Stomach (tissue), 9 donors: ENCODE measurements around the gene CRACDL. TPM values are rescaled to one million over a fixed set of nuclear protein-coding genes. Genes with fewer than 3 reads are reported as not detected.

Source experiments
- DNase-seq, 2 donors: peaks; one replicate each; pipeline versions ENCODE4 v3.0.0 to v3.0.0-alpha.2; 2013 to 2019
- H3K27ac ChIP-seq, 5 donors: fragments of 200-600 bp in 4 of 5; sonication (generic) in 4 of 5; one replicate each; pipeline ENCODE4 v1.5.1; 2013 to 2019; ENCODE audit warnings: mild to moderate bottlenecking in 1 of 5, moderate library complexity in 1 of 5
- H3K27me3 ChIP-seq, 3 donors: fragments of 200-600 bp; sonication (generic); one replicate each; pipeline ENCODE4 v1.5.1; 2017 to 2019; ENCODE audit warnings: mixed run types in 1 of 3
- H3K36me3 ChIP-seq, 4 donors: fragments of 200-600 bp; sonication (generic); 1 replicate in 3 of 4; 2 replicates in 1 of 4; pipeline ENCODE4 v1.5.1; 2016 to 2019
- H3K4me1 ChIP-seq, 4 donors: fragments of 200-600 bp; sonication (generic); one replicate each; pipeline ENCODE4 v1.5.1; 2016 to 2019
- H3K4me3 ChIP-seq, 4 donors: fragments of 200-600 bp; sonication (generic) in 3 of 4; one replicate each; pipeline ENCODE4 v1.5.1; 2016 to 2019; ENCODE audit warnings: mild to moderate bottlenecking in 1 of 4
- H3K9me3 ChIP-seq, 4 donors: fragments of 200-600 bp; sonication (generic); one replicate each; pipeline ENCODE4 v1.5.1; 2016 to 2019
- EP300 ChIP-seq: sonication (generic); formaldehyde crosslinking; IDR thresholded peaks from one replicate; pipeline ENCODE4 v1.6.1; 2017; ENCODE audit warnings: antibody characterized with exemption
- POLR2A ChIP-seq, 4 donors: fragments of 450-650 bp; IDR thresholded peaks; one replicate each; pipeline ENCODE4 v1.6.1; 2016; ENCODE audit warnings: antibody characterized with exemption in 4 of 4, control low read depth in 2 of 4, mild to moderate bottlenecking in 1 of 4, moderate library complexity in 1 of 4
- POLR2AphosphoS5 ChIP-seq, 3 donors: sonication (generic); formaldehyde crosslinking; IDR thresholded peaks; one replicate each; pipeline ENCODE4 v1.6.1; 2016; ENCODE audit warnings: antibody characterized with exemption in 3 of 3
- WGBS, 5 donors: extraction: QIAGEN DNeasy Blood & Tissue Kit in 3 of 5; methylation state at CpG; one replicate each; pipeline versions ENCODE4 v1.1.5 to v1.1.7; 2013 to 2018; 5-methylcytosine and 5-hydroxymethylcytosine counted together
- intact Hi-C: fragments of 100-400 bp; cut with DNase I; formaldehyde crosslinking; loops from one replicate; pipeline ENCODE4 v1.15.1; 2023; ENCODE audit warnings: low total_unique reads
- polyA plus RNA-seq, 3 donors: library from polyadenylated mRNA; stranded (reverse); fragments of 200-250 nt; gene quantifications; one replicate each; pipeline ENCODE4 v1.2.3, GENCODE V29; 2013
- total RNA-seq, 5 donors: library from RNA; depleted of rRNA; stranded (reverse); fragments of >200 nt; gene quantifications; one replicate each; pipeline versions ENCODE4 v1.1.0 to v1.2.3, GENCODE V29; 2014 to 2016
- TF ChIP-seq, protein P1 (sequence below), 7 experiments: fragments of 450-650 bp in 4 of 7; fragments of 200-600 bp in 3 of 7; sonication (generic) in 3 of 7; IDR thresholded peaks; one replicate each; pipeline ENCODE4 v1.5.1; 2016 to 2019; ENCODE audit warnings: antibody characterized with exemption in 7 of 7, control low read depth in 2 of 7, mild to moderate bottlenecking in 1 of 7
- donor health status: healthy with polysubstance abuse.
- donor health status: Bipolar disorder and iron deficiency.
- donor health status: healthy.

CRACDL gene
- total and polyA plus RNA-seq, 8 donors = 5.4 to 205 (median 7.8) TPM

DNA sequence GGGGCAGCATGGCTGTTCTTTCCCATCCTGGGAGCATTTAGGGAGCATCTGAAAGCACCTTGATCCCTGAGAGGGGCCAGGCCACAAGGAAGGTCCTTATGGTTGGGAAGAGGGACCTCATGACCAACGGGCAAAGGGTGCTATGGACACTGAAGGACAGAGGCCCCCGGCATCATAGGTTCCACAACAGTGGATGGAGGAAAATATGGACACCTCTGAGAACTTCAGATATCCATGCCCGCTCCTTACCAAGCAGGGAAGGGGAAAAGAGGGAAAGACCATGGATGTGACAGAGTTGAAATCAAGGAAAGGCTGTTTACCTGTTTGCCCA, 111.0 kb downstream of the CRACDL start:
- H3K27me3 ChIP-seq = peaks cover 0 to 15% (median 12%) of the 10 kb centered on the region in 3 donors
- TF ChIP-seq EP300 (no peak), POLR2AphosphoS5 (IDR thresholded peaks at IDR 0.05) (no peak), POLR2A (IDR thresholded peaks at IDR 0.05) (no peak)
- TF ChIP-seq, protein P1, sequence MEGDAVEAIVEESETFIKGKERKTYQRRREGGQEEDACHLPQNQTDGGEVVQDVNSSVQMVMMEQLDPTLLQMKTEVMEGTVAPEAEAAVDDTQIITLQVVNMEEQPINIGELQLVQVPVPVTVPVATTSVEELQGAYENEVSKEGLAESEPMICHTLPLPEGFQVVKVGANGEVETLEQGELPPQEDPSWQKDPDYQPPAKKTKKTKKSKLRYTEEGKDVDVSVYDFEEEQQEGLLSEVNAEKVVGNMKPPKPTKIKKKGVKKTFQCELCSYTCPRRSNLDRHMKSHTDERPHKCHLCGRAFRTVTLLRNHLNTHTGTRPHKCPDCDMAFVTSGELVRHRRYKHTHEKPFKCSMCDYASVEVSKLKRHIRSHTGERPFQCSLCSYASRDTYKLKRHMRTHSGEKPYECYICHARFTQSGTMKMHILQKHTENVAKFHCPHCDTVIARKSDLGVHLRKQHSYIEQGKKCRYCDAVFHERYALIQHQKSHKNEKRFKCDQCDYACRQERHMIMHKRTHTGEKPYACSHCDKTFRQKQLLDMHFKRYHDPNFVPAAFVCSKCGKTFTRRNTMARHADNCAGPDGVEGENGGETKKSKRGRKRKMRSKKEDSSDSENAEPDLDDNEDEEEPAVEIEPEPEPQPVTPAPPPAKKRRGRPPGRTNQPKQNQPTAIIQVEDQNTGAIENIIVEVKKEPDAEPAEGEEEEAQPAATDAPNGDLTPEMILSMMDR (IDR thresholded peaks at IDR 0.05) = no peak
- WGBS, 5 donors = 88 to 96% (median 93%) methylated on average over 3 of the region's 3 CpGs
- peaks cover 0 to 11% (median 4%) of the 10 kb centered on the region in 4 donors for H3K36me3 ChIP-seq
- H3K9me3 ChIP-seq = no peaks in the 10 kb centered on the region
- H3K4me1 ChIP-seq = peaks cover 5 to 40% (median 17%) of the 10 kb centered on the region in 4 donors
- DNase-seq = no peak
- peak overlapping the region in 3 of 5 donors; percentile 57 to 85 (median 84) for H3K27ac ChIP-seq
- H3K4me3 ChIP-seq = no peak overlapping the region
- intact Hi-C loops = no loop called here

DNA sequence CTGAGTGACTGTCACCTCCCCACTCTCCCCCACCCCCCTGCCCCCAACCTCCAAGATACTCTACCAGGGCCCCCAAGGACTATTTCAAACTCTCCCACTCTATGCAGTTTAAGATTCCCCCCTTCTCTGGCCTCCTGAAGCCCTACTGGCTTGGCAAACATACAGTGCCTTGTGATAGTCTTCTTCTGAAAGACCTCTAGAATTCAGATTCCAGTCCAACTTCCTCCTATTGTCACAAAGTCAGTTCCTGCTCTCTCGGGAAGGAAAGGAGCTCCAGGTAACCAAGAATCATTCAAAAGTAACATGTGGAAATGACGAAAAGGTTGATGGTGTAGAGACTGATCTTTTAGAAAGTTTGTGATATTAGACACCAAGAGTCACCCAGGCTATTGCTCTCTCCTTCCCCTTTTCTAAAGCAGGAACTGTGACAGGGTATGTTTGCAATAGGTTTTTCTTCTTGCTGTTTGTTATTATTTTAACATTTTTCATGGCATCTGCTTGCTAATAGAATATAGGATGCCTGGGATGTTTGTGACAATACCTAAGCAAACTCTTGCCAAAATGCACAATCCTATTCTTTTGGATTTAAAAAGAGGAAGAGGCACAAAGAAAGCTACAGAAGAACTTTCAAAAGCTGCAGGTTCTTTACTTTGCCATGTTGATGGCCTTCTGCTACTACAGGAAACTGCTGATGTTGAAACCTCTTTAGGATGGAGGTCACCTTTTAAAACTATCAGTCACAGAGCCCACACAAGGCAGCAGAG, 111.6 kb downstream of the CRACDL start:
- no peaks in the 10 kb centered on the region for H3K9me3 ChIP-seq
- DNase-seq = no peak
- H3K4me3 ChIP-seq = no peak overlapping the region
- peaks cover 0 to 15% (median 12%) of the 10 kb centered on the region in 3 donors for H3K27me3 ChIP-seq
- WGBS, 5 donors = 53 to 74% (median 56%) methylated on average over 2 of the region's 2 CpGs
- no peak for TF ChIP-seq EP300
- no peak for TF ChIP-seq POLR2AphosphoS5 (IDR thresholded peaks at IDR 0.05)
- no peak for TF ChIP-seq POLR2A (IDR thresholded peaks at IDR 0.05)
- TF ChIP-seq, protein P1 (IDR thresholded peaks at IDR 0.05) = no peak
- H3K27ac ChIP-seq = peak overlapping the region in 3 of 5 donors; percentile 81 to 85 (median 84)
- peaks cover 0 to 11% (median 4%) of the 10 kb centered on the region in 4 donors for H3K36me3 ChIP-seq
- intact Hi-C loops = no loop called here
- H3K4me1 ChIP-seq = peaks cover 5 to 37% (median 17%) of the 10 kb centered on the region in 4 donors

DNA sequence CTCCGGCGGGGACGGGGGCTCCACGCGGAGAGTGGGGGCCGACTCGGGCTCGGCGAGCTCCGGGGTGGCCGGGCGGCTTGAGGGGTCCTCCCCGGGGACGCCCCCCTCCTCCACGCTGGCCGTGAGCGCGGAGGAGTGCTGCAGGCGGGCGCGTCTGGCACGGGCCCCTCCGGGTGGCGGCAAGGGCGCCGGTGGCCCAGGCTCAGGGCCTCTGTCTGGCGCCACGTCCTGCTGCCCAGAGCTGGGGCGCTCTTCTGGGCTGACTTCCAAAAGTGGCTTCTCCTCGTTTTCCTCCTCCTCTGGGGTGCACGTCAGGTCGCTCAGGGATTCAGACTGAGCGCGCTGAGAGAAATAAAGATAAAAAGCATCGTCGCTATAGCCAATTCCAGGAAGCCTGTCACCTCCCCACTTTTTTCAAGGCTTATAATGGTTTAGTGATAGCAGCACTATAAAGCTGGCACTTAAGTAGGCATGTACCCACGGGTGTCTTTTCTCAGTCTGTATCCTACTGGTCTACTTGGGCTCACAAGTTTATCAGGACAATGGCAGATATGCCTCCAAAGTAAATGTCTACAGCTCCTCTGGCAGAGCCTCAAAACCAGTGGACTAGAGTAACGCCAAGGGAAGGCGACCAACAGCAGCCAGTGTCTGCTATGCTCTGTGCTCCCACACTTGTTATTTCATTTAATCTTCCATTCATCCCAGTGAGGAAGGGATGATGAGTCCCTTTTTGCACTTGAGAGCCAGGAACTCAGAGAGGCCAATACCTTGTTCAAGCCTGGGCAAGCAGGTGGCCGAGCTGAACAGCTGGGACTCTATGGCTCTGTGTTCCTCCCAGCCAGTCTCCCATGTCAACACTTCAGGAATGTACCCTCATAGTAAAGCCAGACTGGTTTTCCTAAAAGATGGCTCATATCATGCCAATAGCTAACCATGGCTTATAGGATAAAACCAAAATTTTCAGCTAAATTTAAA, 112.5 kb downstream of the CRACDL start:
- intact Hi-C loops = no loop called here
- Histone ChIP-seq H3K9me3 (no peaks in the 10 kb centered on the region), H3K4me3 (peak overlapping the region; percentile 45 to 54 (median 49)), H3K36me3 (peaks cover 0 to 11% (median 4%) of the 10 kb centered on the region in 4 donors), H3K27ac (peak overlapping the region; percentile 58 to 85 (median 81)), H3K4me1 (peaks cover 5 to 29% (median 17%) of the 10 kb centered on the region in 4 donors), H3K27me3 (peaks cover 0 to 15% (median 12%) of the 10 kb centered on the region in 3 donors)
- DNase-seq = peak in 1 of 2 donors; percentile 39
- WGBS, 5 donors = 30 to 47% (median 38%) methylated on average over 24 to 40 of the region's 40 CpGs
- no peak for TF ChIP-seq POLR2A (IDR thresholded peaks at IDR 0.05)
- TF ChIP-seq, protein P1 (IDR thresholded peaks at IDR 0.05) = no peak
- TF ChIP-seq EP300 = no peak
- no peak for TF ChIP-seq POLR2AphosphoS5 (IDR thresholded peaks at IDR 0.05)
